Measurements from ENCODE around the gene PRAMEF5.
"Not testable (repeated sequence)": the region's sequence is repeated elsewhere in the genome, so short reads cannot be mapped to it uniquely, and the experiment has no call there.

Gene PRAMEF5

GRCh38 chr1:13253898-13254297, at the start of gene PRAMEF5:
Gene PRAMEF5, plus strand, starts transcription at chr1:13254198. Its CDS starts 5,071 bp downstream, at chr1:13259269.
- H3K4me3 ChIP-seq (ENCODE audit: low read depth, low read length) = not testable (repeated sequence)

- not testable (repeated sequence) for H3K4me3 ChIP-seq (ENCODE audit: low read depth, low read length)
These were observed 45.3 kb upstream of the PRAMEF5 start for GRCh38 chr1:13208712-13209111.

GRCh38 chr1:13216619-13217018, 37.4 kb upstream of the PRAMEF5 start:
- not testable (repeated sequence) for H3K4me3 ChIP-seq (ENCODE audit: low read depth, low read length)

GRCh38 chr1:13219203-13219602, 34.8 kb upstream of the PRAMEF5 start:
- not testable (repeated sequence) for H3K4me3 ChIP-seq (ENCODE audit: low read depth, low read length)

DNA sequence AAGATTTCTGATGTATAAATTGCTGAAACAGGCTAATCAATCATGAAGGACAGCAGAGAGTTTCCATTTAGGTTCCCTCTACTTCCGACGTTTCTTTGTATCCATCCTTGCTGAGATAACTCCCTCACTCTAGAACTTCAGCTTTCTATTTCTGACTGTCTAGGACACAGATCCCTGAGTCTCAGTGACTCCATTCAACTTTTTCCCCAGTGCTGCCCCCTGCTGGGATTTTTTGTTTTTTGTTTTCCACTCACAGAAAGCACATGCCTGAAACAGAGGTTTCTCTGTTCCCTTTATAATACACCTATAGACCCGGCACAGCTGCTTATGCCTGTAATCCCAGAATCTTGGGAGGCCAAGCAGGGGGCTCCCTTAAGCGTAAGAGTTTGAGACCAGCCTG, 31.2 kb upstream of the PRAMEF5 start:
- H3K4me3 ChIP-seq (ENCODE audit: low read depth, low read length) = not testable (repeated sequence)

GRCh38 chr1:13224480-13225060, 29.4 kb upstream of the PRAMEF5 start:
- H3K4me3 ChIP-seq (ENCODE audit: low read depth, low read length) = no peak overlapping the region

- not testable (repeated sequence) for H3K4me3 ChIP-seq (ENCODE audit: low read depth, low read length)
These were observed 28.3 kb upstream of the PRAMEF5 start, which contains the start of gene PRAMEF18 for GRCh38 chr1:13225675-13226204. Gene PRAMEF18, minus strand, starts transcription at chr1:13226154. Its CDS starts 48 bp downstream, at chr1:13226106.

DNA sequence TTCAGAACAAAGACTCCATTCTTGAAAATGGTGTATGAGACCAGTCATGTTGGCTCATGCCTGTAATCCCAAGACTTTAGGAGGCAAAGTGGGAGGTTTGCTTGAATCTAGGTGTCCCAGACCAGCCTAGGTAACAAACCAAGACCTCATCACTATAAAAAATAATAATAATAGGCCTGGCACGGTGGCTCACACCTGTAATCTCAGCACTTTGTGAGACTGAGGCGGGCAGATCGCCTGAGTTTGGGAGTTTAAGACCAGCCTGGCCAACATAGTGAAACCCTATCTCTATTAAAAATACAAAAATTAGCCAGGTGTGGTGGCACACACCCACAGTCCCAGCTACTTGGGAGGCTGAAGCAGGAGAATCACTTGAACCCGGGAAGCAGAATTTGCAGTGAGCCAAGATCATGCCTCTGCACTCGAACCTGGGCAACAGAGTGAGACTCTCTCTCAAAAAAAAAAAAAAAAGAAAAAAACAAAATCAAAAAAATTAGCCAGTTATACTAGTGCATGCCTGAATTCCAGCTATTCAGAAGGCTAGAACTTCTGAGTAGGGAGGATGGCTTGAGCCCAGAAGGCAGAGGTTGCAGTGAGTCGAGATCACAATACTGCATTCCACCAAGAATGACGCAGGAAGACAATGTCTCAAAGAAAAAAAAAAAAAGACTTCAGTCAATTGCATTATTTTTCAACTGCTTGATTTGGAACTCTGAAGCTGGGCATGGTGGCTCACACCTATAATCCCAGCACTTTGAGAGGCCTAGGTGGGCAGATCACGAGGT, 26.5 kb upstream of the PRAMEF5 start:
- not testable (repeated sequence) for H3K4me3 ChIP-seq (ENCODE audit: low read depth, low read length)

DNA sequence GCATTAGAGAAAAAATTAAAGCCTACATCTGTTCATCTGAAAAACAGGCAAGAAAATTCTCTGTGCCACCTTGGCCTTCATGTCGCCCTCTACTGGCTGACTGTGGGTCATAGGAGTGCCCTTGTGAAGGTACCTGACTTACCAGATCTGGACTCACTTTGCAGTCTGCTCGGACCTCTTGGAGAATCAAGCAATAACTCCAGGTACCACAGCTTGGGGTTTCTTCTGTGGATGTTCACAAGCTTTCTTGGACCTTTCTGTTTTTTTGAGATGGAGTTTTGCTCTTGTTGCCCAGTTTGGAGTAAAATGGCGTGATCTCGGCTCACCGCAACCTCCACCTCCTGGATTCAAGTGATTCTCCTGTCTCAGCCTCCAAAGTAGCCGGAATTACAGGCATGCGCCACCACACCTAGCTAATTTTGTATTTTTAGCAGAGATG, 25.6 kb upstream of the PRAMEF5 start:
- H3K4me3 ChIP-seq (ENCODE audit: low read depth, low read length) = no peak overlapping the region

DNA sequence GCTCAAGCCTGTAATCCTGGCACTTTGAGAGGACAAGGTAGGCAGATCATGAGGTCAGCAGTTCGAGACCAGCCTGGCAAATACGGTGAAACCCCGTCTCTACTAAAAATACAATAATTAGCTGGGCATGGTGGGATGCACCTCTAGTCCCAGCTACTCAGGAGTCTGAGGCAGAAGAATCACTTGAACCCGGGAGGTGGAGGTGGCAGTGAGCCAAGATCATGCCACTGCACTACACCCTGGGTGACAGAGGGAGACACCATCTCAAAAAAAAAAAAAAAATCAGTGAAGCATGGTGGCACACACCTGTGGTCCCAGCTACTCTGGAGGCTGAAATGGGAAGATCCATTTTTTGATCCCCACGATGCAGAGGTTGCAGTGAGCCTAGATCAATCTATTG, 23.9 kb upstream of the PRAMEF5 start:
- not testable (repeated sequence) for H3K4me3 ChIP-seq (ENCODE audit: low read depth, low read length)

DNA sequence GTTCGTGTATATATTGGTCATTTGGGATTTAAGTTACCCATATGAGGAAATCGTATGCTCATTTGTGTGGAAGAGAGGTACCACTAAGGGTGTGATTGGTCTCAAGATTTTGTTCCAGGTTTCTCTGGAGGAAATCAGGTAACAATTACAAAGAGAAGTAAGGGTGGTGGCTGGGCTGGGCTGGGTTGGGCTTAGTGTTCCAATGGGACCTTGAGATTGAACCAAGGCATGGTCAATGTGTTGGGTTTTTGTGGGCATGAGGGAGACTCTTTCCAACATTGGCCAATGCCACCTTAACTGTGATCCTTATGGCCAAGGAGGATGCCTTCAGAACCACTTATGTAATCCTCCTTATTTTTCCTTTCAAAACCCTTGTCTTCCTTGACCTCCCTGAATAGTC, 23.4 kb upstream of the PRAMEF5 start:
- H3K4me3 ChIP-seq (ENCODE audit: low read depth, low read length) = not testable (repeated sequence)

DNA sequence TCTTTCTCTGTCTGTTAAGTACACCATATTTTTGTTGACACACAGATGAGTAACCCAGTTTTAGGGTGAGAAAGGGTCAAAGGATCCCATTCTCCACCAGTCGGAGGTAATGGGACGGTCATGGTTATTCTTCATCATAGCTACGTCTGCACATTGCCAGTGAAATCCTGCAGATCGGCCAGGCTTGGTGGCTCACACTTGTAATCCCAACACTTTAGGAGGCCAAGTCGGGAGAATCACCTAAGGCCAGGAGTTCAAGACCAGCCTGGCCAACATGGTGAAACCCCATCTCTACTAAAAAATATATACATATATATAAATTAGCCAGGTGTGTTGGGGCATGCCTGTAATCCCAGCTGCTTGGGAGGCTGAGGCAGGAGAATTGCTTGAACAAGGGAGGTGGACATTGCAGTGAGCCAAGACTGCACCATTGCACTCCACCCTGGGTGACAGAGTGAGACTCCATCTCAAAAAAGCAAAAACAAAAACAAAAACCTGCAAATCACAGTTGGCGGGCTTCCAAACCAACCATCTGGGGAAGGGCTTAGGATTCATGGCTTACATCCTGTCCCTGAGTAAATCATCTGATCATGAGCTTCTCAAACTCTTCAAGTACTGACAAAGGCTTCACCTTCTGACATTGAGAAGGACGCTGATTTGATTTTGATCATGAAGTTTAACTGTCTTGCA, 22.8 kb upstream of the PRAMEF5 start:
- not testable (repeated sequence) for H3K4me3 ChIP-seq (ENCODE audit: low read depth, low read length)

DNA sequence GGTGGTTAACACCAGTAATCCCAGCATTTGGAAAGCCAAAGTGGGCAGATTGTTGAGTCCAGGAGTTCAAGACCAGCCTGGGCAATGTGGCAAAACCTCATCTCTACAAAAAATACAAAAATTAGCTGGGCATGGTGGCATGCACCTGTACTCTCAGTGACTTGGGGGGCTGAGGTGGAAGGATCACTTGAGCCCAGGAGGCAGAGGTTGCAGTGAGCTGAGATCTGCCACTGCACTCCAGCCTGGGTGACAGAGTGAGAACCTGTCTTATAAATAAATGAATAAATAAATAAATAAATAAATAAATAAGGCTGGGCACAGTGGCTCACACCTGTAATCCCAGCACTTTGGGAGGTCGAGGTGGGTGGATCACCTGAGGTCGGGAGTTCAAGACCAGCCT, 21.9 kb upstream of the PRAMEF5 start:
- not testable (repeated sequence) for H3K4me3 ChIP-seq (ENCODE audit: low read depth, low read length)

- not testable (repeated sequence) for H3K4me3 ChIP-seq (ENCODE audit: low read depth, low read length)
These were observed 19.9 kb upstream of the PRAMEF5 start for GRCh38 chr1:13234057-13234456.

GRCh38 chr1:13237572-13237971, 16.4 kb upstream of the PRAMEF5 start:
- not testable (repeated sequence) for H3K4me3 ChIP-seq (ENCODE audit: low read depth, low read length)

DNA sequence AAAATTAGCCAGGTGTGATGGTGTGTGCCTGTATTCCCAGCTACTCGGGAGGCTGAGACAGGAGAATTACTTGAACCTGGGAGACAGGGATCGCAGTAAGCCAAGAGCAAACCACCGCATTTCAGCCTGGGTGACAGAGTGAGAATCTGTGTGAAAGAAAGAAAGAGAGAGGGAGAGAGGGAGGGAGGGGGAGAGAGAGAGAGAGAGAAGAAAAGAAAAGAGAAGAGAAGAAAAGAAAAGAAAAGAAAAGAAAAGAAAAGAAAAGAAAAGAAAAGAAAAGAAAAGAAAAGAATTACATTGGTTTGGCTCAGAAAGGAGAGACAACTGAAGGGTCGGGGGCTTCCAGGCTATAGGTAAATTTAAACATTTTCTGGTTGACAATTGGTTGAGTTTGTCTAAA, 14.4 kb upstream of the PRAMEF5 start:
- not testable (repeated sequence) for H3K4me3 ChIP-seq (ENCODE audit: low read depth, low read length)

DNA sequence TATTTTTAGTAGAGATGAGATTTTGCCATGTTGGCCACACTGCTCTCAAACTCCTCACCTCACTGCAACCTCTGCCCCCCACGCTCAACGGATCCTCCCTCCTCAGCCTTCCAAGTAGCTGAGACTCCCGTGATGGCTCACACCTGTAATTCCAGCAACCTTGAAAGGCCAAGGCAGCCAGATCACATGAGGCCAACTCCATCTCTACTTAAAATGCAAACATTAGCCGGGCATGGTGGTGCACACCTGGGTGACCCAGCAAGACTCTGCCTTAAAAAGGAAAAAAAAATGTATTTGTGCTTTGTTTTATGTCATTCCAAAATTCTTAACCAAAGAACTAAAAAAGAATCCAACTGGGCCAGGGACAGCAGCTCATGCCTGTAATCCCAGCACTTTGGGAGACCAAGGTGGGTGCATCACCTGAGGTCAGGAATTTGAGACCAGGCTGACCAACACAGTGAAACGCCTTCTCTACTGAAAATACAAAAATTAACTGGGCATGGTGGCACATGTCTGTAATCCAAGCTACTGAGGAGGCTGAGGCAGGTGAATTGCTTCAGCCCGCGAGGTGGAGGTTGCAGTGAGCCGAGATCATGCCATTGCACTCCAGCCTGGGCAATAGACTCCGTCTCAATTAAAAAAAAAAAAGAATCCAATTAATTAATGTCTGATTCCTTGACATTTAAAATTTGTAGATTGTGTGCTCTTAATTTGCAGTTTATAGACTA, 10.3 kb upstream of the PRAMEF5 start:
- H3K4me3 ChIP-seq (ENCODE audit: low read depth, low read length) = not testable (repeated sequence)

GRCh38 chr1:13245841-13246553, 8.0 kb upstream of the PRAMEF5 start:
- not testable (repeated sequence) for H3K4me3 ChIP-seq (ENCODE audit: low read depth, low read length)

- not testable (repeated sequence) for H3K4me3 ChIP-seq (ENCODE audit: low read depth, low read length)
These were observed 7.5 kb upstream of the PRAMEF5 start for GRCh38 chr1:13246554-13246871.

GRCh38 chr1:13247122-13247521, 6.9 kb upstream of the PRAMEF5 start:
- H3K4me3 ChIP-seq (ENCODE audit: low read depth, low read length) = not testable (repeated sequence)
